ENCODE results near the gene CDC45.

The CDC45 gene

DNA sequence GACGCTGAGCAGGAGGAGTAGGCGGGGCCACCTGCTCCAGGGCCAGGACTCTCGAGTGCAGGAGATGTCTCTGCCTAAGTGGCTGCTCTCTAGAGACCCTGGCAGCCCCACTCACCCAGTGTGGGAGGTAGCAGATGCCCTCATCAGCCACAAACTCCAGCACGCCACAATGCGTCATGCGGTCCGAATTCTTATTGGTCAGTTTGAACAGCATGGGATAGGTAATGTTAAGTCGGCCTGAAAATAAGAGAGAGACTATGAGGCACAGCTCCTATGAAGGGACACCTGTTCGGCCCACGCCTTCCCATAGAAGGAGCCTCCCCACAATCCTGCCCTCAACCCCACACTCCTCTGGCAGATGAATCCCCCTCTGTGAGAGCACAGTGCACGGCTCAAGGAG lies 8.1 kb upstream of the CDC45 start:
- DNase-seq = no peak

GRCh38 chr22:19472233-19472632 lies 7.5 kb upstream of the CDC45 start:
- no peak for DNase-seq

DNA sequence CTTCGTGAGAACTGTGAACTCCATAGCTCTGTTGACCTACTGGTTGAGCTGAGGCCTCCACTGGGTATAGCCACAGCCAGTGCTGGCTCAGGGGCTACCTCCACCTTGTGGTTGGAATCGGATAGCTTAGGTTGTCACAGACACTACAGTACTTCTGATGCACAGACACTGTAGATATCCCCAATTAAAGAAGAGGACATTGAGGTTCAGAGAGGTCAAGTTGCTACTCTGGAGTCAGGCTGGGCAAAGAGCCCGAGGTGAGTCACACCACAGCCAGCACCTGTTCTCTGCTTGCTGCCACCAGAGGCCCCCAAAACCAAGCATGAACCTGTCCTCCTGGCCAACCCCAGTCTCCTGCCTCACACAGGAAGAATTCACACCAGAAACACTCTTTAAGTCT lies 6.1 kb upstream of the CDC45 start:
- no peak for DNase-seq

DNA sequence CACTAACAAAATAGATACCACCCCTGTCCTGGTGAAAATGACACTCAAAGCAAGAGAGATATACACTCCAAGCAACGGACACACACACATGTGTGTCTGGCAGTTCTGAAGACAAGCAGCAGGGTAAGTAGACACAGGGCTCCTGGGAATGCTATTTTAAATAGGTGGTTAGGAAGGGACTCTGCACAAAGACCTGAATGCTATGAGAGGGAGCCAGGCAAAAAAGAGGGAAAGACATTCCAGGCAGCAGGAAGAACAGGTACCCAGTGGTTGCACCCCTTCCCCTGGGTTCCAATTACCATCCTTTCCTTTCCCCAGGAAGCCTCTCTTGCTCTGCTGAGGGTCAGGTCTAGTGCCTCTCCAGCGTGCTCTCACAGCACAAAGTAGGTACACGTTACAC lies 3.7 kb upstream of the CDC45 start:
- no peak for DNase-seq

GRCh38 chr22:19477321-19478044 lies 2.2 kb upstream of the CDC45 start:
- DNase-seq = no peak

DNA sequence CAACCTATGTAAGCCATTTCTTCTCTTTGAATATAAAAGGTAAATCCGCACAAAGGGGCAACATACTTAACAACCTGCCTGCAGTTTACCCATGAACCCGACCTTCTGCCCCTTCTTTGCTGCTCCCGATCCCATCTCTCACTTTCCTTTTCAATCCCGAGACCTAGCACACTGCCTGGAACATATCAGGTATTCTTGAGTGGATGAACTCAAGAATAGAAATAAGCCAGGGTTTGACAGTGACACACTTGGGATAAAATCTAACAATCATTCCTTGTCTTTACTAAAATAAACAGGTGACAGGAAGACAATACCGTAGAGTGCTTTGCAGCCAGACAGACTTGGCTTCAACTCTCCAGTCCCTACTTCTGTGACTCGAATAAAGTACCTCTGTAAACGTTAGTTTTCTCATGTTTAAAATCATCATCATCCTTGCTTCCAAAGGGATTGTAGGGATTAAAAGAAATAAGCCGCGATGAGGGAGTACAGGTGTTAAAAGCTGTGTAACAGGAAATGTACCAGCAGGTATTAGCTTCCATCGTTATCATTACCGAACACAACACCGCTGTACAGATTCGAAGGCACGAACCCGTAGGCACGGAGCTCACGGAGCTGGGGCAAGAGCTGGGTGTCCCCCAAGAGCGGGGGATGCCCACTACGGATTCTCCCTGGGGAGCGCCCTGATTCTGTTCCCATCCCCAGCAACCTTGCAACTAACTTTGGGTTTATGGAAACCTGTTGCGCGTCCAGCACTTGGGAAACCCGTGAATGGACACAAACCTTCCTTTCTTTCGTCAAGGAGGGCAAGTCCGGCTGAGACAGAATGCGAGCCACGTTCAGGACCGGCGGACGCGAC lies 1.4 kb upstream of the CDC45 start:
- DNase-seq = no peak

DNA sequence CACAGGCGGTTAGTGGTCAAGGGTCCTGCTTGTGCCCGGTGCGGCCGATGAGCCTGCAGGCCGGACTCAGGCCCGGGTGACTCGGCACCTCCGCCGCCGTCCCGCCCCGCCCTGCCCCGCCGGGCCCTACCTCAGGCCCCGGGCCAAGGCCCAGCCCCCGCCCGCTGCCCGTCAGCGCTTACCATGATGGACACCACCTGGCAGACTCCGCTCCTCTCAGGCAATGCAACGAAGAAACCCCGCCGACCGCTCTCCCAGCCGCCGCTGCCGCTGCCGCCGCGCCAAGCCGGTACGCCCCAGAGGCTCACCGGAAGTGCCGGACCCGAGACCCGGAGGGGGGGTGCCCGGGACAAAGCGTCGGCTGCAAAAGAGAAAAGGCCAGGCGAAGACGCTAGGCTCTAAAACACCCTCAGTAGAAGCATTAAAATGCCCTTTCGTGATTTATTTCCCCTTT lies 792 bp upstream of the CDC45 start, which contains the start of gene UFD1:
Gene UFD1 (minus strand): TSS at position 293 of the 454 bp plus-strand sequence. CDS start 108 bp downstream, at position 185.
- no peak for DNase-seq

DNA sequence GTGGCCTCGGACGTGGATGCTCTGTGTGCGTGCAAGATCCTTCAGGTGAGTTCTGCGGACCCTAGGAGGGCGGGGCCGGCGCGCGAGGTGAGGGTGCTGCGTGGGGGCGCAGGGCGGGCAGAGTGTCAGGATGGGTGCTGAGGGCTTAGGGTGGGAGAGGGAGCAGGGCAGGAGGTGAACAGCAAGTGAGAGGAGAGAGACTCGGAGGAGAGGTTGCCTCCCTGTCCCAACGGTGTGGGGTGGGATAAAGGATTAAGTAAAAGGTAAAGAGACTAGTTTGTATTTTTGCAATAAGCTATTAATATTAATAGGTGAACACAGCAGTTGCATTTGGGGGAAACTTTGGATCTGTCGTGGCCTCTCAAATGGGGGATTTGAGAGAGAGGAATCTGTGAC lies 451 bp downstream of the CDC45 start:
- no peak for DNase-seq

- no peak for DNase-seq
These were observed 1.1 kb downstream of the CDC45 start for GRCh38 chr22:19480789-19481188.

DNA sequence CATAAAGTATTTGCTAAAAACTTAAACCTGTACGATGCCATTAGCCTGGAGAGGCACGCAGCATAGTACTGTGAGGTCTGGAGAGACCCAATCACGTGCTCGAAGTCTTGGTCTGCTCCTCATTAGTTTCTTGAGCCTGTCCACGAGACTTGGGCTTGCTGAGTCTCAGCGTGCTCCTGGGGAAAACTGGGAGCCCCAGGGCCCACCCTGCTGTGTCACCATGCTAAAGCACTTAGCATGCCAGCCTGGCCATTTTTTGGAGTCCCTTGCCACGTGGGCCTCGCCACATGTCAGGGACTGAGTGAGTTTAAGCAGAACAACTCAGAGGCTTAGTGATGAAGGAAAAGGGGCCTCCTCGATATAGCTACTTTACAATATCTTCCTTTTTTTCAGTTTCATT lies 2.6 kb downstream of the CDC45 start:
- DNase-seq = no peak

- no peak for DNase-seq
These were observed 3.9 kb downstream of the CDC45 start for GRCh38 chr22:19483481-19484244.

DNA sequence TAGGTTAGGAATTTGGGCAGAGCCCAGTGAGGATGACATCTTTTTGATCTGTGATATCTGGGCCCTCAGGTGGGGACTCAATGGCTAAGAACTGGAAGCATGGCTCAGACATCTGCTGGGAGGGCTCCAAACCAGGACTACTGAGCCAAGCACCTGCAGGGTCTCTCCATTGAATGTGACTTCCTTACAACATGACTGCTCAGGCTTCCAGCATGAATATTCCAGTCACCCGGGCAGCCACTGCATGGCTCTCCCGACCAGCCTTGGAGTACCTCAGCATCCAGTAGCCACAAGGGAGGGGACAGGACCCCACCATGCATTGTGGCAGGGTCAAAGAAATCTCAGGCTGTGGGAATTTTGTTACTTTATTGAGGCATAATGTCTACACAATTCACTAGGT lies 8.6 kb downstream of the CDC45 start:
- no peak for DNase-seq

- no peak for DNase-seq
These were observed 9.4 kb downstream of the CDC45 start for GRCh38 chr22:19488884-19489843.

GRCh38 chr22:19490628-19491230 lies 11.0 kb downstream of the CDC45 start:
- DNase-seq = no peak

- no peak for DNase-seq
These were observed 12.9 kb downstream of the CDC45 start for GRCh38 chr22:19492504-19493174.

DNA sequence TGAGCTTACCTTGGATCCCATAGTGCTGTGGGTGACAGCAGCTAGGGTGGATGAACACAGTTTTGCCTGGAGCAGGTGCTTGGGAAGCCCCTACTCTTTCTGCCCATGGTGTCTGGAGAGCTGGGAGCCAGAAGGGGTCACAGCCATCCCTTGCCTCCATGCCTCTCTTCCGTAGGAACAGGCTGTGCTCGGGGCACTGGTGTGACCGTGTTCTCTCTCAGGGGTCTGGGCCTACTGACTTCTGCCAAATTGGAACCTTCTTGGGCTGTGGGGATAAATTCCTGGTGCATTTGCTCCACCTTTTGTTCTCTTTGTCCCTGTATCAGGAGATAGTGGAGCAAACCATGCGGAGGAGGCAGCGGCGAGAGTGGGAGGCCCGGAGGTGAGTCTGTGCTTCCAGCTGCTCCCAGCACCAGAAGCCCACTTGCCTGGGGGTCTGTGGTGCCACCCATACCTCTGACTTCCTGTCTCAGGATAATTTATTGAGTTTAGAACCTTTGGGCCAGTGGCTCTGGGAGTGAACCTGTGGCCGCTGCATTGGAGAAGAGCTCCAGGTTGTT lies 14.4 kb downstream of the CDC45 start:
- no peak for DNase-seq

DNA sequence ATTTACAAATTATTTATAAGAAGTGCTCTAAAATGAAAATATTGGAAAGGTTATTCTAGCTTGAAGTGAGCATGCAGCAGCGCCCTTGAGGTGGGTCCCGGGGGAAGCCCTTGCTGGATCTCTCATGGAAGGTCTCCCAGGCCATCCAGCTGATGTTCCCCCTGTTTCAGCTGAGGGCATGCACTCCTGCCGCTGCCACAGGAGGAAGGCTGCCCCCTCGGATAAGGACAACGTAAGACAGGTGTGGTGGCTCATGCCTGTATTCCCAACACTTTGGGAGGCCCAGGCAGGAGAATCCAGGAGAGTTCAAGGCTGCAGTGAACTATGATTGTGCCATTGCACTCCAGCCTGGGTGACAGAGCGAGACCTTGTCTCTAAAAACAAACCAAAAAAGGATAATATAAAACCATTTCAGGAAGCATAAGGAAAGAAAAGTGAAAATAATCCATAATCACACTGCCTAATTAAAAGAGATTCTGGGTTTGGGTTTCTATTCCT lies 15.0 kb downstream of the CDC45 start:
- no peak for DNase-seq

- DNase-seq = no peak
These were observed 16.0 kb downstream of the CDC45 start for GRCh38 chr22:19495562-19496323.

DNA sequence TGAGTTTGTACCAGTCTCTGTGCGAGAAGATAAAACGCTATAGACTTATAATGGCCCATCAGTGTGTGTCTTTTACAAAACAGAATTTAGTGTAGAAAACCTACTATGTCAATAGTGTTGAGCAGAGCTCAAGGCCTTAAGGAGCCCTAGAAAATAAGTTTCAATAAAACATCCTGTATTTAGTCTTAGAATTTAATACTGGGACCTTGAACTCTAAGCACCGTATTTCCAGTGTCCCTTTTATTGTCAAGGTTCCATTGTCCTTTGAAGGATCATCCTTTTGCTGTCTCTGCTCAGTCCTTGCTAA lies 16.6 kb downstream of the CDC45 start:
- DNase-seq = no peak

- no peak for DNase-seq
These were observed 17.5 kb downstream of the CDC45 start for GRCh38 chr22:19497245-19497644.

Data from NCI-H187 treated with DMSO at 0.1 percent for 48 hours (cell line).